MG63 (cell line): Measurements from ENCODE around the gene LAMC3. TPM values are rescaled to one million over a fixed set of nuclear protein-coding genes. Genes with fewer than 3 reads are reported as not detected.

Source experiments
- DNase-seq: peaks from one replicate; pipeline ENCODE4 v3.0.0-alpha.2; 2020
- H3K27me3 ChIP-seq: fragments of 250-450 bp; sonication (Bioruptor Pico); 2 replicates; pipeline ENCODE4 v1.5.1; 2020; ENCODE audit warnings: mild to moderate bottlenecking, moderate library complexity
- H3K36me3 ChIP-seq: fragments of 250-450 bp; sonication (Bioruptor Pico); 2 replicates; pipeline ENCODE4 v1.5.1; 2020; ENCODE audit warnings: mild to moderate bottlenecking, moderate library complexity
- H3K4me3 ChIP-seq: fragments of 250-450 bp; sonication (Bioruptor Pico); 2 replicates; pipeline ENCODE4 v1.5.1; 2020; ENCODE audit warnings: mild to moderate bottlenecking, moderate library complexity
- H3K9me3 ChIP-seq: fragments of 250-450 bp; sonication (Bioruptor Pico); 2 replicates; pipeline ENCODE4 v1.5.1; 2020; ENCODE audit warnings: mild to moderate bottlenecking, moderate library complexity
- total RNA-seq: library from RNA; depleted of rRNA; stranded (reverse); fragments of >200 nt; shearing (Covaris generic); gene quantifications from 2 replicates; pipeline ENCODE4 v1.2.3, GENCODE V29; 2014; ENCODE audit warnings: low replicate concordance; rRNA removed

LAMC3 gene
- total RNA-seq = 0.66 and 2.4 TPM in 2 replicates

GRCh38 chr9:131008909-131009618 is at the start of gene LAMC3:
Gene LAMC3, plus strand, starts transcription at chr9:131009174. Its CDS starts 41 bp downstream, at chr9:131009215.
- Histone ChIP-seq H3K4me3 (peak within 1 kb of the TSS; percentile 43), H3K9me3 (no peaks in the 10 kb centered on the region), H3K36me3 (no peaks in the 10 kb centered on the region), H3K27me3 (peaks cover 5% of the 10 kb centered on the region; the same call in 1 of the 2 replicates)
- DNase-seq = peak; percentile 54

- H3K36me3 ChIP-seq = no peaks in the 10 kb centered on the region
- no peak overlapping the region for H3K4me3 ChIP-seq
- no peaks in the 10 kb centered on the region for H3K9me3 ChIP-seq
- H3K27me3 ChIP-seq = no peaks in the 10 kb centered on the region
- no peak for DNase-seq
These were observed 49.1 kb upstream of the LAMC3 start for GRCh38 chr9:130959809-130960334.

GRCh38 chr9:130960522-130961378 is 48.2 kb upstream of the LAMC3 start:
- no peaks in the 10 kb centered on the region for H3K27me3 ChIP-seq
- H3K36me3 ChIP-seq = no peaks in the 10 kb centered on the region
- H3K4me3 ChIP-seq = no peak overlapping the region
- H3K9me3 ChIP-seq = no peaks in the 10 kb centered on the region
- no peak for DNase-seq

- no peak for DNase-seq
- Histone ChIP-seq H3K4me3 (no peak overlapping the region), H3K27me3 (no peaks in the 10 kb centered on the region), H3K36me3 (no peaks in the 10 kb centered on the region), H3K9me3 (no peaks in the 10 kb centered on the region)
These were observed 47.3 kb upstream of the LAMC3 start for GRCh38 chr9:130961511-130962300.

- DNase-seq = peak; percentile 95
- no peaks in the 10 kb centered on the region for H3K36me3 ChIP-seq
- no peaks in the 10 kb centered on the region for H3K9me3 ChIP-seq
- no peaks in the 10 kb centered on the region for H3K27me3 ChIP-seq
- no peak overlapping the region for H3K4me3 ChIP-seq
These were observed 46.3 kb upstream of the LAMC3 start for GRCh38 chr9:130962418-130963316.

- Histone ChIP-seq H3K36me3 (no peaks in the 10 kb centered on the region), H3K9me3 (no peaks in the 10 kb centered on the region), H3K4me3 (no peak overlapping the region), H3K27me3 (no peaks in the 10 kb centered on the region)
- DNase-seq = no peak
These were observed 45.6 kb upstream of the LAMC3 start for GRCh38 chr9:130963337-130963908.

- DNase-seq = no peak
- Histone ChIP-seq H3K9me3 (no peaks in the 10 kb centered on the region), H3K36me3 (no peaks in the 10 kb centered on the region), H3K4me3 (no peak overlapping the region), H3K27me3 (no peaks in the 10 kb centered on the region)
These were observed 45.1 kb upstream of the LAMC3 start for GRCh38 chr9:130963916-130964315.

- no peak overlapping the region for H3K4me3 ChIP-seq
- H3K27me3 ChIP-seq = no peaks in the 10 kb centered on the region
- no peaks in the 10 kb centered on the region for H3K9me3 ChIP-seq
- DNase-seq = no peak
- H3K36me3 ChIP-seq = no peaks in the 10 kb centered on the region
These were observed 43.3 kb upstream of the LAMC3 start for GRCh38 chr9:130965680-130966079.

- H3K27me3 ChIP-seq = no peaks in the 10 kb centered on the region
- no peaks in the 10 kb centered on the region for H3K9me3 ChIP-seq
- no peak for DNase-seq
- no peak overlapping the region for H3K4me3 ChIP-seq
- no peaks in the 10 kb centered on the region for H3K36me3 ChIP-seq
These were observed 38.9 kb upstream of the LAMC3 start for GRCh38 chr9:130970052-130970451.

- Histone ChIP-seq H3K4me3 (no peak overlapping the region), H3K27me3 (no peaks in the 10 kb centered on the region), H3K9me3 (no peaks in the 10 kb centered on the region), H3K36me3 (no peaks in the 10 kb centered on the region)
- no peak for DNase-seq
These were observed 38.1 kb upstream of the LAMC3 start for GRCh38 chr9:130970855-130971254.

GRCh38 chr9:130971294-130971849 is 37.6 kb upstream of the LAMC3 start:
- H3K9me3 ChIP-seq = no peaks in the 10 kb centered on the region
- no peaks in the 10 kb centered on the region for H3K27me3 ChIP-seq
- H3K36me3 ChIP-seq = no peaks in the 10 kb centered on the region
- no peak for DNase-seq
- no peak overlapping the region for H3K4me3 ChIP-seq

- DNase-seq = no peak
- Histone ChIP-seq H3K27me3 (no peaks in the 10 kb centered on the region), H3K36me3 (no peaks in the 10 kb centered on the region), H3K9me3 (no peaks in the 10 kb centered on the region), H3K4me3 (no peak overlapping the region)
These were observed 36.6 kb upstream of the LAMC3 start for GRCh38 chr9:130972277-130972956.

- H3K36me3 ChIP-seq = no peaks in the 10 kb centered on the region
- H3K9me3 ChIP-seq = no peaks in the 10 kb centered on the region
- no peak for DNase-seq
- no peaks in the 10 kb centered on the region for H3K27me3 ChIP-seq
- H3K4me3 ChIP-seq = no peak overlapping the region
These were observed 35.9 kb upstream of the LAMC3 start for GRCh38 chr9:130972957-130973685.

- no peak for DNase-seq
- no peaks in the 10 kb centered on the region for H3K27me3 ChIP-seq
- H3K9me3 ChIP-seq = no peaks in the 10 kb centered on the region
- no peaks in the 10 kb centered on the region for H3K36me3 ChIP-seq
- no peak overlapping the region for H3K4me3 ChIP-seq
These were observed 35.2 kb upstream of the LAMC3 start for GRCh38 chr9:130973686-130974281.
